ENCODE data around the gene PRR30.

- TF ChIP-seq CTCF (tag by site-specific recombination; IDR thresholded peaks at IDR 0.05) (no peak), ZSCAN4 (tag by site-specific recombination; IDR thresholded peaks at IDR 0.05) (no peak), ELK4 (IDR thresholded peaks at IDR 0.05; ENCODE audit: borderline replicate concordance, low read depth, low read length) (no peak), ZNF654 (tag by site-specific recombination; IDR thresholded peaks at IDR 0.05; ENCODE audit: low read depth) (no peak)
Observed at GRCh38 chr2:27131429-27131828, 7.8 kb downstream of the PRR30 start.
